Choroid plexus epithelial cell (primary cell): ENCODE measurements around the gene MAPK1.

Source experiments
- DNase-seq: peaks from one replicate; pipeline ENCODE4 v3.0.0-alpha.2; 2010; ENCODE audit warnings: low read depth
- H3K4me3 ChIP-seq: 2 replicates; pipeline ENCODE4 v1.5.1; 2011; ENCODE audit warnings: low read depth, mild to moderate bottlenecking, control low read depth, low read length, moderate library complexity
- CTCF ChIP-seq: conservative IDR thresholded peaks from 2 replicates; pipeline ENCODE4 v1.5.1; 2011; ENCODE audit warnings: low read depth, mild to moderate bottlenecking, control low read depth, inconsistent platforms, low read length, moderate library complexity

MAPK1 gene

GRCh38 chr22:21762712-21763581, 104.5 kb downstream of the MAPK1 start:
- no peak overlapping the region for H3K4me3 ChIP-seq
- no peak for TF ChIP-seq CTCF
- DNase-seq = peak; percentile 33

GRCh38 chr22:21761994-21762680, 105.3 kb downstream of the MAPK1 start:
- no peak for DNase-seq
- no peak overlapping the region for H3K4me3 ChIP-seq
- no peak for TF ChIP-seq CTCF

GRCh38 chr22:21761086-21761485, 106.4 kb downstream of the MAPK1 start:
- no peak for TF ChIP-seq CTCF
- DNase-seq = peak; percentile 61
- no peak overlapping the region for H3K4me3 ChIP-seq

GRCh38 chr22:21760640-21761039, 106.8 kb downstream of the MAPK1 start:
- peak; percentile 97 for DNase-seq
- TF ChIP-seq CTCF = no peak
- no peak overlapping the region for H3K4me3 ChIP-seq

GRCh38 chr22:21759646-21760376, 107.6 kb downstream of the MAPK1 start:
- peak; percentile 28 for DNase-seq
- no peak overlapping the region for H3K4me3 ChIP-seq
- no peak for TF ChIP-seq CTCF

GRCh38 chr22:21759093-21759492, 108.4 kb downstream of the MAPK1 start:
- DNase-seq = no peak
- TF ChIP-seq CTCF = no peak
- H3K4me3 ChIP-seq = no peak overlapping the region
